ENCODE data around the gene AGPAT1.

- no peak for TF ChIP-seq GATA3 (IDR thresholded peaks at IDR 0.05; ENCODE audit: low read depth, low read length)
- TF ChIP-seq GATA2 (IDR thresholded peaks at IDR 0.05; ENCODE audit: low read depth, low read length): no peak
Observed at GRCh38 chr6:32163559-32164258, 12.2 kb downstream of the AGPAT1 start.

Data from SH-SY5Y (cell line).